ENCODE results near the gene UNC79.

Gene UNC79

DNA sequence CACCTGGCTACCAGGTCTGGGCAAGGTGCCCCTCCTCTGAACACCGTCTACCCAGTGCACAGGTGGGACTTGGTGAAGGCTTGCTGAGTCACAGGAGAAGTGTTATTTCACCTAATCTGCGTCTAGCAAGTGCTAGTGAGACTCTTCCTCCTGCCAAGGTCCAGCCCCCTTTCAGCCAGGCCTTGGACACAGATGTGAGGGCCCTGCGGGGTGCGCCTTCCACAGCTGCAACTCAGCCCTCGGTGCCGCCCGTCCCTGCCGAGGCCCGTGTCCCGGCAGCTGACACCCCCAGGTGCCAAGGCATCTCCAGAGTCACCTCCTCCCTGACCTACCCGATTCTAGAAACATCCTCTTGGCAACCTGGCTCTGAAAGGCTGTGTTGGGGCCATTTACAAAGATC is 302.5 kb downstream of the UNC79 start:
- DNase-seq = no peak

DNA sequence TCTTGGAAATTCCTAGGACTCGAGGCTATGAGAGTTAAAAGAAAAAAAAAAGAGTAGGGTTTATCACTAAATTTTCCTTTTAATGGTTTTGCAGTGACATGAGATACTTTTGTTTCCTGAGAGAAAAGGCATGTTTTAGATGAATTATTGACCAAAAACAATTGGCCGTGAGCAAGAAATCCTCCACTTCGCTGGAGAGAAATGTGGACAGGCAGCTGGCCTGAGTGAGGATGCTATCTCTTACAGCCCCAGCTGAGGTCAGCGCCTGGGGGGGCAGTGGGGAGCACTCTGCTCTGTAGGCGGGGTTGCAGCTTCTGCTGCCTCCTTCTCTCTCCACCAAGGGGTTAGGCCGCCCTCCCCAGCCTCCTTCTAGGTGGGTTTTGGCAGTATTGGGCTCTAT is 302.9 kb downstream of the UNC79 start:
- DNase-seq = no peak

DNA sequence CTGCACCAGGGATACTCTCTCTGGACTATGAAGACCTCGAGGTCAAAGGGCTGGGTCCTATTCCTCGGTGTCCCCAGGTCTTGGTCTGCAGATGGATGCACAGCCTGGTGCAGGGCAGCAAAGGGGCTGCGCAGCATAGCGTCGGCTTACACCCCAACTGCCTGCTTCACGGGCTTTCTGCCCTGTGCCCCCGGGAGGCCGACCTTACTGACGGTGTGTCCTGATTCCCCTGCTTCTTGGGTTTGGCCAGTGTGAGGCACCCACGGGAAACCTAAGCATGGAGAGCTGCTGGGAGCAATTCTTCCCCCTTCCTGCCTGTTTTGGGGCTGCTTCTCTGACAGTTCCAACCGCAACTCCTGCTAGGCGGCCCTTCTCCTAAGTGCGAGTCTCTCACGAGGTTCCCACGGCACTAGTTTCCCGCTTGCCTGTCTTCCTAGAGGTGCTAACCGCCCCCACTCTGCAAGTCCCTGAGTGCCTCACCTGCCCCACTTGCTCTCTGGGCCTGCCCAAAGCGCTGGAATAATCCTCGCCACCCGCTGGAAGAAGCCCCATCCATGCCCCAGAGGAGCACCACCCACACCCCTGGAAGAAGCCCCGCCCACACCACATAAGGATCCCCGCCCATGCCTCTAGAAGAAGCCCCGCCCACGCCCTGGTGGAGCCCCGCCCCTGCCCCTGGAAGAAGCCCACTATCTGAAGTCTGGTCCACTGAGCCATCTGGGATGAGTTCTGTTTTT is 303.5 kb downstream of the UNC79 start:
- no peak for DNase-seq

DNA sequence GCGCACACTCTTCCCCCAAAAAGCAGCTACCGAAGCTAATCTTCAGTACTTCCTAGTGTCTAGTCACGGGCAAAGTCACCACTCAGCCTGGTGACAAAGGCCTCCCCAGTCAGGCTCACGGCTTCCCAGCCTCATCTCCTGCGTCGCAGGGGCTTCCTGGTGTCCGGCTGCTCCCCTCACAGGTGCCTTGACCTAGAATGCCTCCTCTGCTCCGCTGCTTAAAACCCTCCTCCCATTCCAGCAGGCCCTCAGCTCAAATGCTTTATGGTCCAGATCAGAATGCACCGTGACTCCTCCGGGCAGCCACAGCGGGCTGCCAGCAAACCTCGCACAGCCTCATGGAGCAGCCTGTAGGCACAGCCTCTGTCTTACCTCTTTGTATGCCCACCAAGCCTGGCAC is 304.5 kb downstream of the UNC79 start:
- DNase-seq = no peak

DNA sequence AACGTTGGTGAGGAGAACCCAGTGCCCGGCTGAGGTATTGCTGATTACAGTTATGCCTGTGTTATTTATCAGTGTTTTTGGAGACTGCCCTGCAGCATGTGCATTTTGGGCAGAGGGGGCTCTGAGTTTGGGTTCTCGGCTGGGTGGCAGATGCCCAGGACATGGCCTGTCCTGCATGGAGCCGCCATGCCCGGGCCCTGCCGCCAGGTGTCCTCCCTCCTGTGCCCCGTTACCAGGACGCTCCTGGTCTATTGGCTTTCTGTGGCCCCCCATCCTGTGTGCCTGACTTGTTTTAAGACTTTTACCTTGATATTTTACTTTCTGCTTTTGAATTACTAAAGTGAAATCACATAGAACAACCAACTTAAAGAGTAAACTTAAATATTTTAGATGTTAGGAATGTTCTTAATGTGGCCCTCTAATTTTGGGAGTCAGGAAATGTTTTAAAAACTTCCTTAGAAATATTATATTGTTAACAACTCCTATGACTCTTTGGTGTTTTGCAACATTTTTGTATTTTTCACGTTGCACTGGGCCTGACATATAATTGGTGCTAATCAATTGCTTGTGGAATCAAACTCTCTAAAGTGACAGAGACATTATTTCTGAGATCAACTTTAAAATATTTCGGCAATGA is 305.8 kb downstream of the UNC79 start:
- no peak for DNase-seq

DNA sequence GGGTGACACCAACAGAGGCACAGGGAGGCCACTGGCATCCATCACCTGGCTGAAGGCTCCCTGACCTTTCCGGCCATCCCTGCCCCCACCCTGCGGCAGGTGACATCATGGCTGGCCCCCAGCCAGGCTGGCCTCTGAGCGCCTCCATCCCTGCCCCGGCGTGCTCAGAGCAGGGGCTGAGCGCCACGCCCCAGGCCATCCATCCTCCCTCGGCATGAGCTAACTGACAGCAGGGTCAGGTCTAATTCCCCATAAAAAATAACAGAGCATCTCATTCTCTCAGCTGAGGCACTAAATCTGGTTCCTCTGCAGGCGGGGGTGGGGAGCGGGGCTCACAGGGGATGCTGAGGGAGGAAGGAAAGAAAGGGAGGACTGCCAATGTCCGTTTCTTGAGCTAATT is 306.9 kb downstream of the UNC79 start:
- no peak for DNase-seq

DNA sequence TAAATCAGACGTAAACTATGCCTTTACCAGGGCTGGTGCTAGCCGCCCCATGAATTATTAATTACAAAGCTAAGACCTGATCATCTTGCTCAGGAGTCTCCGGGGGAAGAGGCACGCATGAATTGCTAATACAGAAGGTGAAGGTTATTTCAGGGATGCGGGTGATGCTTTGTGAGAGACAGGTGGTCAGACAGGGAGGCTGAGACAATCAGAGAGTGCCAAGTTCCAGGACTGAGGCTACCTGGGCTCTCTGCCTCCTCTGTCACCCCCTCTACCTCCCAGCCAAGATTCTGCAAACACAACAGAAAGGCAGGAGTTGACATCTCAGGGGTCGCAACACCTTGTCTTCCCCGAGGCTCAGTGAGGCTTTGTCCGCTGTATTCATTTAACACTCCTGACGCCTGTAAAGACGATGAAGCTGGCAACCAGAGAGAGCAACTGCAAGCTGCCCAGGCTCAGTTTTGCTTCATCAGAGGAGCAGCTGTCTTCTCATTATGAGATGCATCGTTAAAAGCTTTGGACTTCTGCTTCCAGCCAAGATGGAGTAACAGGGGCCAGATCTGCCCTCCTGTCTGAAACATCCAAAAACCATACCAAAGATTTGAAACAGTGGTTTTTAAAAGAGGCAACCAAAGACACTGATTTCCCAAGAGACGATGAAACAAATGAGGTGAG is 311.0 kb downstream of the UNC79 start:
- DNase-seq = no peak

DNA sequence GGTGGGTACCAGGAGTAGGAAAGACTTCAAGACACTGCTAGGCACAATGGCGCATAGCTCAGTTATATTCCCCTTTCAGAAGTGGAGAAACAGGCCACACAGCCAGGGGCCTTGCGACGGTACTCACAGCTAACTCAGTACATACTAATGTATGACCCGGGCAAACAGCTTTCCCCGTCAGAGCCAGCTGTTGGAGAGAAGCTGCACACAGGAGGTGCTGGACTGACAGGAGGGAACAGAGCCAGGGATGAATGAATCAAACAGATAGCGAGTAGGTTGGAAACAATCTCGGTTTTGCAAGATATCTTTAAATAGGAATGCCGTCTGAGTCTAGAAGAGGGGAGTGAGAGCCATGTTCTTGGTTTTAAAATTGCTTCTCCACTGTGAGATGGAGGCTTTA is 312.0 kb downstream of the UNC79 start:
- no peak for DNase-seq

DNA sequence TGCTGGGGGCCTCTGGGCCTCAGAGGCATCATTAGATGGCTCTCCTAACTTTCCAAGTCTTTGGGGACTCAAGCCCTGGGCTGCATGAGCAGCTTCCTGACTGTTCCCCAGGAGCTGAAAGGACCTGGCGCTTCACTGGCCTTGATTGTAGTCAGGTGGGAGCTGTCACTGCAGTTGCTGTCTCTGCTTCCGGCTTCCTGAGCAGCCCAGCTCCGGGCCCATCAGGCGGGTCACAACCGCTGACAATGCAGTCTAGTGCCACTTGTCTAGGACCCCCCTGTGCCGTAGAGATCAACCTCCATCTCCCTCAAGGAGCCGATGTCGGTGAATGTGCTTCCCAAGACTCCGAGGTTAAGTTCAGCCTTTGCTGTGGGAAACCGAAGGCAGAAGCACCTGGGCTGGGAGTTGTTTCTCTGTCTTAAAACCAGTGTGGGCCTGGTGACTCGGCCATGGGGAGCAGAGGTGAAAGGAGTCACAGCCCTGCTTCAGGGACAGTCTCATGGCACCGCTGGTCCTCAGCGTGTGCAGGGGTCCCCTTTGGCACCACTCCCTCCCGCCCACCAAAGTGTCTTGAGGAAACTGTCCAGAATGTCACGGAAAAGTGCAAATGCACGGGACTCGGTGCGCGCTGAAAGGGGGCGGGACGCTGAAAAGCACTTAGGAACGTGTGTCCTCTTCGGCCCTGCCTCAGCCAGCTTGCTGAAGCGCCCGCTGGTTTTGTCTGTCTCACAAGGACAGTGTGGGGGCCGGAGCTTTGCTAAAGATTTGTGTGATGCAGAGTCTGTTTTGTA is 312.7 kb downstream of the UNC79 start:
- no peak for DNase-seq

DNA sequence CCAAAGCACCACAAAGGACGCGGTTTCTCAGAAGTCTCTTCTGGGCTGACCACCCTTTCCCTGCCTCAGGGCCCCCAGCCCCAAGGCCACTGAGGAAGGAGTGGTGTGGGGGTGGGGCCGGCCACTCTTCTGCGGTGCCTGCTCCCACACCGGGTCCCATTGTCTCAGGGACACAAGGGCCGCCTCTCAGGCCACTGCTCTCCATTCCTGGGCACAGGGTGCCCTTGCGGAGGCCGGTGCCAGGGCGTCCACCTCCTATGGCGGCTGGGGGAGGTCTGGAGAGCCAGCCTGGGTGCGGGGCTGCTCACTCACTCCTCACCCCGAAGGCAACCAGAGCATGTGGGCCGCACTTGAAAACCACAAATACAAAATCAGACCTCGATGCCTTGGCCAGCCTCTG is 313.4 kb downstream of the UNC79 start:
- no peak for DNase-seq

DNA sequence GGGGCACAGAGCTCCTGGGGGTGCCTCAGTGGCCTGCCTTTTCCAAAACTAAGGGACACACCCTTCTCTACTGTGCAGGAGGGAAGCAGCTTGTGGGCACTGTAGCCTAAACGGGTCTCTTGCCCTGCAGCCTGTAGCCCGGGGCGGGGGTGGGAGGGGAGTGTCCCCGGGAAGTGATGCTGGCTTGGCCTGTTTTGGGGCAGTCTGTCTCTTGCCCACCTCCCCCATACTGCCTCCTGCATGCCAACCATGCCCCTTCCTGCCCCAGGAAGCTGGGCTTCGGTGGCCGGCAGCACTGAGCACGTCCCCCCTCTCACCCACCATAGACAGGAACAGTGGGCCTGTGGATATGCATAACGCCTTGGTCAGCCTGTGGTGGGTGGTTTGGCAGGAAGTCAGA is 314.1 kb downstream of the UNC79 start:
- DNase-seq = no peak

DNA sequence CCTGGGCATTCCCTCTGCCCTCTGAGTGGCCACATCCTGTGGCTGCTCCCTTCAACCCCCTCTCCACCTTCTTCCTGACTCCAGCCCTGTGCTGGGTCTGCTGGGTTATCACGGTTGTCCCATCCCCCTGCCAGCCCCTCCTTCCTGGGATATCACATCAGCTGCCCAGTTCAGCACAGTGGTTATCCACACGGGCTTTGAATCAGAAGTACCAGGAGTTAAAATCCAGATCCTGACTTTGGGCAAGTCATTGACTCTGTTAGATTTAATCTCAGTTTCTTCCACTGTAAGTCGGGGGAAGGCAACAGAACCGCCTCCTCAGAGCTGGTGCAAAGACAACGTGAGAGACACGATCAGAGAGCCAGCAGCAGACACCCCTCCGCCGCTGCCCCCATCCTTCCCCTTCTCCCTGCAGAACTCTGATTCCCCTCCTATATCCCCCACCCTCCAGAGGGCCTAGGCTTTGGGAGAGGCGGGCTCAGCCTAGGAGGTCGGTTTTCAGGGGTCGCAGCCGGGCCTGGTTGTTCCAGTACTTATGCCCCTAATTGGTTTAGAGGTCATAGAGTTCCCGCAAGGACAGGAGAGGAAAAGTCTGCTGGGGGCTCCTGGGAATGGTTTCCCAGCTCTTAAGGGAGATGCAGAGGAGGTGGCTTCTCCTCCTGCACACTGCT is 315.0 kb downstream of the UNC79 start:
- DNase-seq = no peak

DNA sequence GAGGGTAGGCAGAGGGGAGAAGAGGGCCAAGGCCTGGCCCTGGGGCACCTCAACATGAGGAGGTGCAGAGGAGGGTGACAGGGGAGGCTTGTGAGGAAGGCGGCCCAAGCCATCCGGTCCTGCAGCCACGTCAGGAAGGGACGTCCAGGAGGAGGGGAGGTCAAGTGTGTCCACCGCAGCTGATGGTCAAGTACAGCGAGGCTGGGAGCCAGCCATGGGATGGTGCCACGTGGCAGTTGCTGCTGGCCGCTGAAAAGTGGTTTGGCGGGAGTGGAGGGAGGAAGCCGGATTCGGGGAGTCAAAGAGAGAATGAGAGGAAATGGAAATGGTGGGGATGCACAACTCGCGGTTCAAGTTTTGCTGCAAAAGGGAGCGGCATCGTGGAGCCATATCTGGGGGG is 316.4 kb downstream of the UNC79 start:
- DNase-seq = no peak

DNA sequence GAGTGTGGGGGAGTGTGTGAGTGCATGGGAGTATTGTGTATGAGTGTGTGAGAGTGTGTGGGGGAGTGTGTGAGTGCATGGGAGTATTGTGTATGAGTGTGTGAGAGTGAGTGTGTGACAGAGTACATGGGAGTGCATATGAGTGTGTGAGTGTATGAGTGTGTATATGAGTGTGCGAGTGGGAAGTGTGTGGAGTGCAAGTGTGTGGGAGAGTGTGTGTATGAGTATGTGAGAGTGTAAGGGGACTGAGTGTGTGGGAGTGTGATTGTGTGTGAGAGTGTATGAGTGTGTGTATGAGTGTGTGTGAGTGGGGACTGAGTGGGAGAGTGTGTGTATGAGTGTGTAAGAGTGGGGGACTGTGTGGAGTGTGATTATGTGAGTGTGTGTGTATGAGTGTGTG is 316.8 kb downstream of the UNC79 start:
- DNase-seq = no peak

DNA sequence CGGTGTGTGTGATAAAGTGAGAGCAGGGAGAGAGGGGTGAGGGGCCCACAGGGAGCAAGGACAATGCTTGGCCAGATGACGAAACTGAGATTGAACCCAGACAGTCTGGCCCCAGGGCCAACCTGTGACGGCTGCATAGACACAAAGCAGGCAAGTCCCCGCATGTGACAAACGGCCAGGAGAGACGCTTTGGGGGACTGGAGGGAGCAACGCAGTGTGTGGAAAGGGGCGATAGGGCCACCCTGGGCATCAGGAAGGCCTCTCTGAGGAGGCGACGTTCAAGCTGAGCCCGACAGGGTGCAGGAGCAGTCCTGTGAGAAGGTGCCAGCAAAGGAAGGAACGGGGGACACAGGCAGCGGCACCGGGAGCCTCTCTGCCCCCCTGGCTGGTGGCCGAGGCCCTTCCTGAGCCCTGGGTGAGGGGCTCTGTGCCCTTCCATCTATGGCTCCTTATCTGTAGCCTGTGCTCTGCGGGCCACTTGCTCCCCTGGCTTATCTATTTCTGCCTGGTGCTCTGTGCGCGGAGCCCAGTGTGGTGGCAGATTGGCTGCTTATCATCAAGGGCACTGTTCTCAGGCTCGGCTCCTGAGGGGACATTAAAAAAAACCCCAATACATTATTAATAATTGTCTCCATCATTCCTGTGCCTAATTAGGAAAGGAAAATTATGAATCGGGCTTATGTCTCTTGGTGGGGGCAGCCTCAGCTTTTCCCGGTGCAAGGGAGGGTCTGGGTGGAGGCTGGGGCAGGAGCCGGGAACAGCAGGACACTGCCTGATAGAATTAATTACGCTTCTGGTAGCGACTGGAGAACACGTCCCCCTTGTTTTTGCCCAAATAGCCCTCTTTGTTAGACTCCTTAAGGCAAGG is 317.7 kb downstream of the UNC79 start:
- no peak for DNase-seq

DNA sequence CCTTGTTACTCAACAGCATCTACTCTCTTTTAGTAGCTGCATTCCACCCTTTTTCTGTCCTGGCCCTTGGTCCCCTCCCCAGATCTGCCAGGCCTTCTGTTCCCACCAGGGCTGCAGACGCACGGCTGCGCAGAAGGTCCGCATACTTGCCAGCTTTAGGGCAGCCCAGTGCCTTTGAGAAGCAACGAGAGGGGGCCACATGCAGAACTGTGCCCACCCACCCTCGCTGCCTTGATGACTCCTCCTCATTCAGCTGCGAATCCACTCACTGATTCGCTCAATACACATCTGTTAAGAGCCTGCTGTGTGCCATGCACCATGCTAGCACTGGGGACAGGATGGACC is 318.3 kb downstream of the UNC79 start:
- no peak for DNase-seq

DNA sequence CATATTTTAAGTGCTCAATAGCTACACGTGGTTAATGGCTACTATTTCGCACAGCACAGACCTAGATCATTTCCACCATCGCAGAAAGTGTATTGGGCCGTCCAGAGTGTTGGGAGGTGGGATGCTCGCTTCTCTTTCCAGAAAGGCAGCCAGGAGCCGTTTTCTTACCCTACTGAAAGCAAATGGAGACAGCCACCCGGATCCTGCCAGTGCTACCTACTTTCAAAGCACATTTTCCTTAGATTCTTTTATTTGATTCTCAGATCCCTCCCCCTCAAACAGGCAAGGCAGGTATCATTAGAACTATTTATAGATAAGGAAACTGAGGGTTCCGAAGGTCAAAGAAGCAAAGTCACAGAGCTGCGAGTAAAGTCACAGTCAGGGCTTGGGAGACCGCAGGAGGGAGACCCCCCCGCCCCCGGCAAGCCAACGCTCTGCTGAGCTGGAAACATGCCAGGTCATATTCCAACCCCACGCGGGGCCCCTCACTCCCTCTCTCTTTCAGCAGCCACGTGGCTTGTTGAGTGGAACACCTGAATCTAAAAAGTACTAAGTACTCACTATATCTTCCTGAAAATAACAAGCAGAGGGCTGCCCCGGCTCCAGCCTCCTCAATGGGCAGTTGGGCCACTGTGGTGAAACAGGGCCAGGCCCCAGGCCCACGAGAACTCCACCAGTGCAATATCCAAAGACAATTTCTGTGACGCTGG is 321.4 kb downstream of the UNC79 start:
- no peak for DNase-seq

DNA sequence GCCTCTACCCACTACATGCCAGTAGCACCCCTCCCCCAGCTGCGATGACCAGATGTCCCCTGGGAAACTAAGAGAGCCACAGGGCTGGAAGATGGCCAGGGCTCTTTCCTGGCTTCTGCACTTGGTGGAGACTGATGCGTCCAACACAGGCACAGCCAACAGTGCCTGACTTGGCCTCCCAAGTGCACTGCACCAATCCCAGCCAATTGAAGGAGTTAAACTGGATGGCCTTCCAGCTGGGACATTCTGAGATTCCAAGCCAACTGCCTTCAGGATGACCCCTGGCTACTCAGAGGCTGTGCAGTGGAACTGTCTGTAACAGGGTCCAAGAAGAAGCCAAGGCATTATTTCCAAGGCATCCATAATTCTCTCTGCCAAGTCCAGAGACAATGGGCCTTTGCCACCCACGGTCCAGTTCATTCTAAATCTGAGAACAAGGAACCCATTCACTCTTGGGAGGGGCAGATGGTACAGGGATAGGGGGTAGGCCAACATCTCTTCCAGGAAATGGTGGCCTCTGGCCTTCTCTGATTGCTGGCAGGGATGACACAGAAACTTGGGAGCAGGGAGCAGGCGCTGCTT is 322.3 kb downstream of the UNC79 start:
- no peak for DNase-seq

DNA sequence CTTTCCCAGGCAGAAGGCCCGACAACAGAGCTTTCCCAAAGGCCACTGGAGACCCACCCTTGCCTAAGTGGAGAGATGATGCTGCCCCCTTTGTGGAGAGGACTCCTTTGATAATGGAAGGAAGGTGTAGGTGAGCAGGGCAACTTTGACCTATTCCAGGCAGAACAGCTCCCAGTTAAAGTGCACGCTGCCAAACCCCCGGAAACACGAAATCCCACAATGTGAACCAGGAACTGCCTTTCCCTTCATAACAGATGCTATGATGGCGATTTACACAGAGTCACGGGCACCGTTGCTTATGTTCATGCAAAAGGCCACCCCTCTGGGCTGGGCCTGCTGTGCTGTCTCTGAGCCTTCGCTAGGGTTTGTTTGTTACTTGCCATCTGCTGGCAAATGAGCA is 322.9 kb downstream of the UNC79 start:
- DNase-seq = no peak

DNA sequence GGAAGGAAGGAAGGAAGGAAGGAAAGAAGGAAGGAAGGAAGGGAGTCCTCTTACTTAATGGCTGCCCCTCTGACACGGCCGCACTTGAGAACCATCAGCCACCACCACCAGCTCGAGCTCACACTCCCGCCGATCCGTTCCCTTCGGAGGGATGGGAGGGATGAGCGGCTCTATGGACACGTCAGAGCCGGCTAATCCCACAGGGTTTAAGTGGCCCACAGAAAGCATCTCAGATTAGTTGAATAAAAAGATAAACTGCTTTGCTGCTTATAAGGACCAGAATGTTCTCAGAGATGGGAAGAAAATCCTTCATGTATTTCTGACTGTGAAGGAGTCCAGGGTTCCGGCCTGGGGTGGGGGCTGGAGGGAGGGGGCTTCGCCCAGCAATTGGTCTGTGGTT is 326.5 kb downstream of the UNC79 start:
- no peak for DNase-seq
